ENCODE data around the gene ADRA2C.

Gene ADRA2C

GRCh38 chr4:3803475-3803847, 37.3 kb downstream of the ADRA2C start:
- no peak for TF ChIP-seq CTCF (IDR thresholded peaks at IDR 0.05; ENCODE audit: control insufficient read depth, extremely low read depth, insufficient read depth)
- no peak for DNase-seq (ENCODE audit: low read depth)

GRCh38 chr4:3803946-3804345, 37.8 kb downstream of the ADRA2C start:
- no peak for DNase-seq (ENCODE audit: low read depth)
- no peak overlapping the region for H3K4me3 ChIP-seq (ENCODE audit: low read depth, low read length)
- no peak for TF ChIP-seq CTCF (IDR thresholded peaks at IDR 0.05; ENCODE audit: control insufficient read depth, extremely low read depth, insufficient read depth)

More at GRCh38 chr4:3803475-3803847, 37.3 kb downstream of the ADRA2C start:
- H3K4me3 ChIP-seq (ENCODE audit: low read depth, low read length), result no peak overlapping the region

GRCh38 chr4:3805026-3805425, 38.8 kb downstream of the ADRA2C start:
- no peak for TF ChIP-seq CTCF (IDR thresholded peaks at IDR 0.05; ENCODE audit: control insufficient read depth, extremely low read depth, insufficient read depth)
- DNase-seq (ENCODE audit: low read depth), result no peak
- H3K4me3 ChIP-seq (ENCODE audit: low read depth, low read length), result no peak overlapping the region

- no peak overlapping the region for H3K4me3 ChIP-seq (ENCODE audit: low read depth, low read length)
- no peak for TF ChIP-seq CTCF (IDR thresholded peaks at IDR 0.05; ENCODE audit: control insufficient read depth, extremely low read depth, insufficient read depth)
- no peak for DNase-seq (ENCODE audit: low read depth)
Observed at GRCh38 chr4:3805731-3806130, 39.5 kb downstream of the ADRA2C start.

- DNase-seq (ENCODE audit: low read depth), result no peak
- H3K4me3 ChIP-seq (ENCODE audit: low read depth, low read length), result no peak overlapping the region
- no peak for TF ChIP-seq CTCF (IDR thresholded peaks at IDR 0.05; ENCODE audit: control insufficient read depth, extremely low read depth, insufficient read depth)
Observed at GRCh38 chr4:3807311-3807710, 41.1 kb downstream of the ADRA2C start.

- H3K4me3 ChIP-seq (ENCODE audit: low read depth, low read length), result no peak overlapping the region
- DNase-seq (ENCODE audit: low read depth), result no peak
- TF ChIP-seq CTCF (IDR thresholded peaks at IDR 0.05; ENCODE audit: control insufficient read depth, extremely low read depth, insufficient read depth), result no peak
Observed at GRCh38 chr4:3807822-3808496, 41.8 kb downstream of the ADRA2C start.

GRCh38 chr4:3808597-3808996, 42.4 kb downstream of the ADRA2C start:
- no peak for DNase-seq (ENCODE audit: low read depth)
- H3K4me3 ChIP-seq (ENCODE audit: low read depth, low read length), result no peak overlapping the region
- TF ChIP-seq CTCF (IDR thresholded peaks at IDR 0.05; ENCODE audit: control insufficient read depth, extremely low read depth, insufficient read depth), result no peak

All from LNCaP clone FGC (cell line).